ENCODE measurements around the gene KCND1.
"Not testable (repeated sequence)": the region's sequence is repeated elsewhere in the genome, so short reads cannot be mapped to it uniquely, and the experiment has no call there.

Gene KCND1

DNA sequence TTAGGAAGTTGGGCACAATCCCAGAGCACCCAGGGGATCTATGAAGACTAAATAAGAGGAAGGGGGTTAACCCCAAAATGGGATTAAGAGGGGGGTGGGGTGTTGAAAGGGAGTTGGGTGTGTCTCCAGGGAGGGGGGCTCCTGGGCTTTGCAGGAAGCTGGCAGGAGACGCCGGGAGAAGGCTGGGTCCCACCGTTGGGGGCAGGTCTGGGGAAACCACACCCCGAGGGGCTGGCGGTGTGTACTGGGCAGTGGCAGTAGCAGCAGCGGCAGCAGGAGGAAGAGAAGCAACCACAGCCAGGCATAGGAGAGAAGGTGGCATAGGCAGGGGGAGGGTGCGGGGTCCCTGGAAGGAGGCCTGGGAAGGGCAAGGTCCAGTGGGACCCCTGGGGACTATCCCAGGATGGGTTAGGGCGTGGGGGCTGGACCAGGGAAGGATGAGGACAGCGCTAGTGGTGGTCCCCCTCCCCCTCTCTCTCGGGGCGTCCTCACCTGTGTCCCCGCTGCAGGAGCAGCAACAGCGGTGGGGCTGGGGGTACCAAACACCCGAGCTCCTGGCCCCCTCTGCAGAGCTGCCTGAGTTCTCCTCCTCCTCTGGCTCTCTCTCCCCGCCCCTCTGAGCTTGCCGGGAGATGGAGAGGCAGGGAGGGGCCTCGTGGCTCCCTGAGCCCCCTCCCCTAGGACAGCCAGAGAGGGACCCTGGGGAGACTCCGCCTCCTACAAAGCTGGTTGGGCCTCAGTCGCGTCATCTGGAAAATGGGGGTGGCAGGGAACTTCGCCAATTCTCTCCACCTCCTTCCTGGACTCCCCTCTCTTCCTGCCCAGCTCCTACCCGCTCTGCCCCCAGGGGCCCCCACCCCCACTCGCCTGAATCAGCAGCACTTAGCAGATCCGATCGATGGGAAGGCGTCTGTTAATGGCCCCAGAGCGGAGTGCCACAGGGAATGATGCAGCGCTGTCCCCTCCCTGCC is at the start of gene KCND1:
Gene KCND1, minus strand, starts transcription at position 596 of the 971 bp plus-strand sequence. CDS start 1,573 bp downstream, outside the sequence.
- peak; percentile 75 for DNase-seq

DNA sequence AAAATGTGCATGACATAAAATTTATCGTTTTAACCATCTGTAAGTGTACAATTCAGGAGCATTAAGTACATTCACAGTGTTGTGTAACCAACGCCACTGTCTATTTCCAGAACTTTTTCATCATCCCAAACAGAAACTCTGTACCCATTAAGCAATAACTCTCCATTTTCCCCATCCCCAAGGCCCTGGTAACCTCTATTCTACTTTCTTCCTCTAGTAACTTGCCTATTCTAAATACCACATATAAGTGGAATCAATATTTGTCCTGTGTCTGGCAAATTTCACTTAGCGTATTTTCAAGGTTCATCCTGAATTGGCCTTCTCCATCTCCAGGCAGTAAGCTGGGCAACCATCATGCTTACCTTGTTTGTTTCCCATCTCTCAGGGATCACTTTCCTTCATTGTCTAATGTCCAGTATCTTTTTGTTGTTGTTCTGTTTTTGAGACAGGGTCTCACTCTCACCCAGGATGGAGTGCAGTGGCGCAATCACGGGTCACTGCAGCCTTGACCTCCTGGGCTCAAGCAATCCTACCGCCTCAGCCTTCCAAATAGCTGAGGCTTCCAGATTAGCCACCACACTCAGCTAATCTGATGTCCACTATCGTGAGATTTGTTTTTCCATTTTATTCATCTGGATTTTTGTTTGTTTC is 48.1 kb upstream of the KCND1 start:
- no peak for DNase-seq

DNA sequence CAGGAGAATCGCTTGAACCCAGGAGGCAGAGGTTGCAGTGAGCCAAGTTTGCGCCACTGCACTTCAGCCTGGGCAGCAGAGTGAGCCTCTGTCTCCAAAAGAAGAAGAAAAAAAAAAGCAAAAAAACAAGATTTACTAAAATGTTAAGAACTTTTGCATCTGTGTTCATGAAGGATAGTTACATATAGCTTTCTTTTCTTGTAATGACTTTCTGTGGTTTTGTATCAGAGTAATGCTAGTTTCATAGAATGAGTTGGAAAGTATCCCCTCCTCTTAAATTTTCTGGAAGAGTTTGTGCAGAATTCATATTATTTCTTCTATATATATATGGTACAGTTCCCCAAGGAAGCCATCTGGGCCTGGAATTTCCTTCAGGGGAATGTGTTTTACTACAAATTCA is 47.4 kb upstream of the KCND1 start:
- no peak for DNase-seq

DNA sequence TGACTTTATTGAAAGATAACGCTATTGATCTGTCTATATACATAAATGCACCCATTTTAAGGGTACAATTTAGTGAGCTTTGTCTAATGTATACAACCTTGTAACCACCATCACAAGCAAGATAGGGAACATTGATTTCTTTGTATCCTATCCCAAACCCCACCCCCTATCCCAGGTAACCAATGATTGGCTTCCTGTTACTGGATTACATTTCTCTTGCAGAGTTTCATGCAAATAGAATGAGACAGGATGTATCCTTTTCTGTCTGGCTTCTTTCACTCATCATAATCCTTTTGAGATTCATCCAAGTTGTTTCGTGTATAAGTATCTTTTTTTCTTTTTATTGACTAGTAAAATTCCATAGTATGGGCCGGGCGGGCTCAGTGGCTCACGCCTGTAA is 32.1 kb upstream of the KCND1 start:
- DNase-seq: no peak

DNA sequence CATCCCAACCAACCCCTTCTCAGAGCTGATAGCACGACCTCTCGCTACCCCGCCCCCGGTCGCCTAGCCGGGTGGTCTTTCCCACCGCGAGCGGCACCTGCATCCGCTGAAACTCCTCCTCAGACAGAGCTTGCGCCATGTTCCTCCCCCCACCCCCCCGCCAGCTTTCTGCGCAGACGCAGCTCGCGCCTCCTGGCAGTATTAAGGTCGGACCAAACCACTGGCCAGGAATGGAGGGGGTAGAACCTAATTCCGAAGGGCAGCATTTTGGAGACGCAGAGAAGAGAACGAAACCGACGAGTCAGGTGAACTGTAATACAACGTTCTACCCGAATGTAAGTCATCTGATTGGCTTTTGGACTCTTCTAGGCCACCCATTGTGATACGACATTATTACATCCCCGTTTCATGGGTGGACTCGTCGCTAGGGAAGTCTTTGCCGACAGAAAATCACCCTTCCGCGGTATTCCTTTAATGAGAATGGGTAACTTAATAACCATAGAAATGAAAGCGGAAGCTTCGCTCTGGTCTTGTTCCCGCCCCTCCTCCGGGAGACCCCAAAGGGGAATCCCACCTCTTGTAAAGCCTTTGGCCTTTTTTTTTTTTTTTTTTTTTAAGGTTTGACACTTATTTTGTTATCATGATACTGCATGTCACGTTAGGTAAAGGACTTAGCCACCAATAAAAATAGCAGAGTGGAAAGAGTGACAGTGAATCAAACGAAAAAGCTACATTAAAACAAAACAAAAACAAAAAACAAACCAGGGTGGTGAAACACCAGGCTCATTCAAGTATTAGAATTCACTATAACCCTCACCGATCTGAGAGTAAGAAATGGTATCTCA is 30.7 kb upstream of the KCND1 start, which contains the start of gene GRIPAP1:
Gene GRIPAP1, minus strand, starts transcription at position 174 of the 845 bp plus-strand sequence. Its CDS starts 35 bp downstream, at position 139.
- DNase-seq: peak; percentile 84

DNA sequence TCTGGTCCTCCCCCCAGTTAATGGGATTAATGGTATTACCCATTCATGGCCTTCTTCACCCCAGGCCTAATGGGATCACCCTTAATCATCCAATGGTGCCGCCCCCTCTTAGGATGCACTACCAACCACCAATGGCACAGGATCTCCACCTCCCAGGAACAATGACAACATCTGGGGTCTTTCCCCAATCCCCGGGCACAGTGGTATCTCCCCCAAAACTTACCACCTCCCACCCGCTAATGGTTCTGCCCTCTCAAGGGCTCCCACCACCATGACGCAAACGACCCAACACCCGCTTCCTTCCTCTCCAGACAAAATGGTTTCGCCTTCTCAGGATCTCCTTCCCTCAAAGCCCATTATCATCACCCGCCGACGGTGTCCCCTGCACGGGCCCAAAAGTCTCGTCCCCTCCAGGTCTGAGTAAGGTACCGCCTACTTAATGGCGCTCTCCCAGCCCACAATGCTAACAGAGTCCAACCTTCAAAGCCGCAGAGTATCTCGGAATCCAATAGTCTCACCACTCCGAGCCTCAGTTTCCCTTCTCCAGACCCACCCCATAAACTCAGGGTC is 30.0 kb upstream of the KCND1 start:
- peak; percentile 56 for DNase-seq

DNA sequence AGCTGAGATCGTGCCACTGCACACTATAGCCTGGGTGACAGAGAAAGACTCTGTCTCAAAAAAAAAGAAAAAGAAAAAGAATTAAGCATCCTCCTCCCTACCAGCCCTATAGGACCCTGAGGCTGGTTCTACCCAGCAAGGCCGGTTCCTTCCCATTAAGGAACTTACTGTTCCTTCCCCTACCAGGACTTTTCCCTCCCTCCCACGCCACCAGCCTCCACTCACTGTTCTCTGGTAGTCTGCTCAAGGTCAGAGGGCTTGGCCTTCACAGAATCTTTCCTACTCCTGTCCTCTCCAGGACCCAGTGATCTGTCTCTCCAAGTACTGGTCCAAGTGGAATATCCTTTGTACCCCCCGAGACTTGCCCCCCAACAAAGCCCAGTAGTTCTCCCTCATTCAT is 29.0 kb upstream of the KCND1 start:
- DNase-seq: no peak

DNA sequence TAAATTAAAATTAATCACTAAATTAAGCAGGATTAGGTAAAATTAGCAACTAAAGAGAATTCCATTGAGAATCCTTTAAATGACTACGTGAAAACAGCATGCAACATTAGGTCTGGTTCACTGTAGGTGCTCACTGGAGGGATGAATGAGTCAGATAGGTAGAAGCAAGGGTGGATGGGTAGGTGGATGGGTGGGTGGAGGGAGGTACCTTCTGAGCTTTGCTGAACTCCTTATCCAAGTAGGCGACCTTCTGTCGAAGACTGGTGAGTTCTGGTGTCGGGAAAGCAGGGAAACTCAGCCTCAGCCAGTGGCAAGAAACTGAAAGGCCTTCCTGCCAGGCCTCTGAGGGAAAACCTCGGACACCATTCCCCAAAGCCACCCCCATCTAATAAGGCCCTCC is 27.4 kb upstream of the KCND1 start:
- no peak for DNase-seq

DNA sequence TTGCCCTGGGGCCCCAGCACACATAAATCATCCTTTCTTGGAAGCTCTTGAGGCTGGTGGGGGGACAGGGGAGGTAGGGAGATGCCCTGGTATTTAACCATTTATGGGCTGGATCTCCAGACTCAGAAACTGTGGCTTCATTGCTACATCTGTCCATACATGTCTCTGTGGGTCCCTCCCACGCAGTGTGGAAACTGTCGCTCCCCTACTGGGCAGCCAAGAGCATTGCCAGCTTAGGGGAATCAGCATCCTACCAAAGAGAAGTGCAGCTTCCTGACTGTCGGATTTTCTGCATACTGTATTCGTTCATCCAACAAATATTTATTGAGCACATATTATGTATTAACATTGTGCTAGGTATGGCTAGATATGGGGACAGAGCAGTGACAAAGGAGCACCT is 26.7 kb upstream of the KCND1 start:
- no peak for DNase-seq

DNA sequence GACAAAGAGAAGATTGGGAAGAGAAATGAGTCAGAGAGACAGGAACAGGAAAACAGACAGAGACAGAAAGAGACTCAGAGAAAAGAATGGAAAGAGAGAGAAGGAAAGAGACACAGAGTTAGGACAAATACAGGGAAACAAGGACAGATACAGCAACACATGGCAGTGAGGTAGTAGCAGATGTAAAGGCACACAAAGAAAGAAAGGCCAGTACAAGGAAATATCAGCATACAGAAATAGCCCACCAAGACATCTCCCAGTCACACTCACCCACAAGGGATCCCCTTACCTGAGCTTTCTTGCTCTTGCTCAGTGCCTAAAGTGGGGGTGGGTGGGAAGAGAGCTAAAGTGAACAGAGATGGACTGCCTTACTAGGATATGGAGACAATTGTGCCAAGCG is 26.2 kb upstream of the KCND1 start:
- DNase-seq: no peak

DNA sequence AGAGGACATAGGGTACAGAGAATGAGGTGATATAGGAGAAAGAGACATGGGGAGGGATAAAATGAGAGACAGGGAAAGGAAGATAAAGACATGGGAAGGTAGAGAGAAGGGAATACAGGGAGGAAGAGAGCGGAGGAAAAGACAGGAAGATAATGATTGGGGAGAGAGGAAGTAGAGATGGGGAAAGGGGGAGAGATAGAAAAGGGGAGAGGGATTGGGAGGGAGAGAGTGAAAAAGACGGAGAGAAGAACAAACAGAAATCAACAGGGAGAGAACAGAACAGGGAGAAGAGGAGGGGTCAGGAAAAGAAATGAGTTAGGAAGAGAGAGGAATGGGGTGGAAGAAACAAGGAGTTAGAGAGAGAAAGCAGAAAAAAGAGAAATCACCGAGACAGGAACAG is 25.8 kb upstream of the KCND1 start:
- DNase-seq: no peak

DNA sequence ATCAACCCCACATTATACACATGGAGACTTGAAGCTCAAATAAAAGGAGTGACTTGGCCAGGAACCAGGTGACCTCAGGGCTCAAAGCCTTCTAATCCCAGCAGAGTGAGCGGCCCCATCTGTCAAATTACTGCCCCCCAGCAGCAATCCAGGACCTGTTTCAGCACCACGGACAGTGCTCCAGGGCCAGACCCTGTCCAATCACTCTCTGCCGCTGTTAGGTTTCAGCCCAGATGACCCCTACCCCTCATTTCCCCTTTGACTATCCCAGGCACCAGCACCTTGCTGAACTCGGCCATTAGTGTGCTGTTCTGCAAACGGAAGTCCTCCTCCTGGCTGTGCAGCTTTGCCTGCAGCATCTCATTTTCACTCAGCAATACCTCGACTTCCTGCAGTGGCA is 25.3 kb upstream of the KCND1 start:
- DNase-seq: no peak

DNA sequence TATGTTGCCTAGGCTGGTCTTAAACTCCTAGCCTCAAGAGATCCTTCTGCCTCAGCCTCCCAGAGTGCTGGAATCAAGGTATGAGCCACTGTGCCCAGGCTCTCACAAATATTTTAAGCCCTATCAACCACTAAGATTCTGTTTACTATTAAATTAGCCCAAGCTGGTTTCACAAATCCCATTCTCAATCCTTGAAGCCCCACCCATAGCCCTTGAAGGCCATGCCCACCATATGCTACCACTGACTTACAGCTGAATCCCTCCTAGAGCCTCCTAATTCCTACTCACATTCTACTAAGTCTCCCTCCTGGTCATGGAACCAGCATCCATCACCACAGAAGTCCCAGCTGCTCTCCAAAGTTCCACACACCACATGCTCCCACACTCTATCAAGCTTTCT is 20.7 kb upstream of the KCND1 start:
- DNase-seq: no peak

DNA sequence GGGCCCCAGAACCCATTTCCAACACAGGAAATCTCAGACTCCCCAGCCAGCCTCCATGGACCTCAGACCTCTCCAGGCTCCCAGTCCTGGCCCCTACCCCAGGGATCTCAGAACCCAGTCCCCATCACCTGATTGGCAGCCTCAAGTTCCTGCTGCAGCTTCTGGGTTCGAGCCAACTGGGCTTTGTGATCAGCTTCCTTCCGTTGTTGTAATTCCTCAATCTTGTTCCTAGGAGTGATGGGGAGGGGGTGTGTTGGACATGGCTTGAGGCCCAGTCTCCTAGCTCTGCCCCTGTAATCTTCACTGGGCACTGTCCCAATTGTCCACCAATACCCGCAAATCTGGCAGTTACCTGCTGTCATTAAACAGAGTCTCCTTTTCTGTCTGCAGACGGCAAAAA is 17.8 kb upstream of the KCND1 start:
- DNase-seq: no peak

DNA sequence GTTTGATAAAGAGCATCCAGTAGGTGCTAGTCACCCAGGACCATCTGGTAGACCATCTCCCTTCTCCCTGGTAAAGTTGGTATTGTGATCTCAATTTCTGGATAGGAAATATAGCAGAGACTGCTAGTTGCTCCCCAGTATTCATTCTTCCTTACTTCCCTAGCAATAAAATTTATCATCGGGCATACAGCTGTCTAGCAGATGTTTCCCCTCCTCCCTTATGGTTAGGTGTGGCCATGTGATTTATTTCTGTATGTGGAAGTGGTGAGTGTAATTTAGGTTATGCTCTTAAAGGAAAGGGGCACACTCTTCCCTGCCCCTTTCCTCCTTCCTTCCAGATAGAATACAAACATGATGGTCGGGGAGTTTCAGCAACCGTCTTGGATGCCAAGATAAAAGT is 12.3 kb upstream of the KCND1 start:
- DNase-seq: no peak

DNA sequence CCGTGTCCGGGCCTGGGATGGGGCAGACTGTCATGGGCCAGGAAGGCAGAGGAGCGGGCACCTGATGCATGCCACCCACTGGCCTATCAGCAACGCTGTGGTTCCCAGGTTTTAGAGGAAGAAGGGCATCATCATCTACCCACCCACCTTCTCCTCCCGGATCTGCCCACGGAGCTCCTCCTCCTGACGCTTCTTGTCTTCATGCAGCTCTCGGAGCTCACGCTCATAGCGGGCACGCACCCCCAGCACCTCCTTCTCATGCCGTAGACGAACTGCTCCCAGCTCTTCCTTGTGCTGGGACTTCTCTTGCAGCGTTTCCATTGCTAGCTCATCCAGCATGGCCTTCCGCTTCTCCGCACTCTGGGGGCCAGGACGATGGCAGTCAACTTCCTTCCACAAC is 11.4 kb upstream of the KCND1 start:
- no peak for DNase-seq

DNA sequence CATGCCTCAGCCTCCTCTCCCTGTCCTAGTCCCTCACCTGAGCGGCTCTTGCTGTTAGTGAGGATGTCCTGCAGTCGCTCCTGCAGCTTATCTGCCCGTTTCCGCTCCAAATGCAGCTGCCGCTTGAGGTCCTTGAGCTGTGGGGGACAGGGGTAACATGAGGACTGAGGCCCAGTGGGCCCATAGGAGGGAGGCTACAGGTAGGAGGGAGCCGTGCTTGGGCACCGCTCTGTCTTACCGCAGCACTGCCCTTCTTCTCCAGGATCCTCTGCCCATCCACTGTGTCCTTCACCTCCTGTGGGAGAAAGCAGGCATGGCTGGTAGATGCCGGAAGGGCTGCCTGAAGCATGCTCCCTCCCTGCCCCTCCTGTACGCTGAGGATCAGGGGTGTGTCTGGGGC is 9.5 kb upstream of the KCND1 start:
- no peak for DNase-seq

DNA sequence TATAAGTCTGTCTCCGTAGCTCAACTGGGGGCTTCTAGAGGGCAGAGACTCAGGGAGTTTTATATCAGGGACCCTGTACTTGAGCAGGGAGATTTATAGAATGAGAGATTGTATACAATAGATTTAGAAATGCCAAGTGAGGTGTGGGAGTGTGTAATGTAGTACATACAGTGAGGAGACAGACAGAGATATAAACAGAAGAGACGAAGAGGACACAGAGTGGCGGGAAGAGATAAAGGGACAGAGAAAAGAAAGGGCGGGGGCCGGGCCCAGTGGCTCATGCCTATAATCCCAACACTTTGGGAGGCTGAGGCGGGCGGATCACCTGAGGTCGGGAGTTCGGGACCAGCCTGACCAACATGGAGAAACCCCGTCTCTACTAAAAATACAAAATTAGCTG is 8.7 kb upstream of the KCND1 start:
- not testable (repeated sequence) for DNase-seq

DNA sequence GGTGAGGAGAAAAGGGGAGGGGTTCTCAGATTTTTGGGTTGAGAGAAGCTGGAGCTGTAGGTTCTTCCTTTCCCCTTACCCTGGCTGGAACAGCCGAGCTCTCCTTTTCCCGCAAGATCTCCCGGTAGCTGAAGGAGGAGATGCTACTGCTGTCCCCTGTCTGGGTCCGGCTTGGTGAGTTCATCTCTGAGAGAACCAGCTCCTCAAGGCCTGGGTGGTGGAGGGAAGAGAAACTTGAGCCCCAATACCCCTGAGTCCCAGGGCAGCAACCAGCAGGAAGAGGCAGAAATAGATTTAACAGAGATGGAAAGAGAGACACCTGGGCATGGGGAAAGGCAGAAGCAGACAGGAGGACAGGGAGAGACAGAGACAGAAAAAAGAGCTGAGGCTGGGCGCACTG is 6.6 kb upstream of the KCND1 start:
- DNase-seq: no peak

DNA sequence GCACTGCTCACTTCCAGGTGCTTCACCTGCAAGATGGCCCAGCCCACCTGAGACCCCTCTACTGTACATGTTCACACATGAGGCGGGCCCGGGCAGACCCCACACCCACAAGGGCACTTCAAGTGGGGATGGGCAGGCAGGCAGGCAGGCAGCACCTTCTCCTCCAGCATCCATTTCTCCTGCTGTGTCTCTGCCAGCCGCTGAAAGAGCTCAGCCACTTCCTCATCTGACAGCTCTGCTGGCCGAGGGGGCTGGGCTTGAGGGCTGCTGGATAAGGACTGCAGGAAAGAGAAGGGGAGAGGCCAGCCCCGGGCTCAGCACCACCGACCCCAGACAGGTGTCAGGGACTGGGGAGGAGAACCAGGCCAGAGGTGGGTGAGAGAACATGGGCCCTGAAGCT is 4.4 kb upstream of the KCND1 start:
- no peak for DNase-seq

DNA sequence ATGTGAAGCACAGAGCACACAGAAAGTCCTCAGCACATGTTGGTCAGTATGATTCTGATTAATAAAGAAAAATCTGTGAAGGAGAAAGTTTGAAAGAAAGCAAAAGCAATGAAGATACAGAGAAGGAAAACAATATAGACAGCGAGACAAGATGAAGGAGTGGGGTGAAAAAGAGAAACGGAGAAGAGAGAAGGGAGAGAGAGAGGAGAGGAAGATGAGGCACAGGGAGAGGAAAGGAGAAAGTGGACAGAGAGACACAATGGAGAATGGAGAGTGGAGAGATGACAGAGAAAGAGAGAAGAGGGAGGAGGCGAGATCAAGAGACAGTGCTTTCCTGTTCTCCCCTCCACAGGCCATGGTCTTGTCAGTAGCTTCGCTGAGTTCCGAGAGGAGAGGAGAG is 3.9 kb upstream of the KCND1 start:
- no peak for DNase-seq

DNA sequence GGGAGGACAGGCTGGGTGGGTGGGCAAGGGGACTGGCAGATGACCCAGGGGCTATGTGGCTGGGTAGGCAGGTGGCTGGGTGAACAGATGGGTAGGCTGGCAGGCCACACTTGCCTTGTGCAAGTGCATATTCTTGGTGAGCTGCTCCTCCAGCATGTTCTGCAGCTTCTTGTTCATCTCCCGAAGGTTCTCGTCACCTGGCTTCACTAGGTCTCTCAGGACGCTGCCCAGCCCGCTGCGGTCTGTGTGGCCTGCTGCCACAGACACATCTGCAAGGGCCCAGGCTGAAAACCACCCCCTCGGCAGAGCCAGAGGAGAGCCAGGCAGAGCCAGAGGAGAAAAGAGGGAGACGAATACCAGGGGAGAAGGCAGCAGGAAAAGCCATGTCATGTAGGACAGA is 3.4 kb upstream of the KCND1 start:
- DNase-seq: no peak

DNA sequence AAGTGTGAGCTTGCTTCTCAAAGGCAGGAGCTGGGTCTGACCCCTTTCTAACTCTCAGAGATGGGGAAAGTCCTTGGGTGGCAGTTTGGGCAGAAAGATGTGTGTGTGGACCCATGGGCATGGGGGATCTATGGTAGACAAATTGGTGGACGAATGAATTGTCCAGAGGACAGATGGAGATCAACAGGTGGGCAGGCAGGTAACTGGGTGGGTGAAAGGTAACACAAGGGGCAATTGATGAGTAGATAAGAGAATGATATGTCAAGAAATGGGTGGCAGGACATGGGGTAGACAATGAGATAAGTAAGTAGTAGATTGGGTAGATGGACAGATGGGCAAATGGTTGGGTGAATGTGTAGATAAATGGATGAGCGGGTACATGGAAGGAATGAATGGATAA is 2.9 kb upstream of the KCND1 start:
- no peak for DNase-seq

Measured in NCI-H146 (cell line).